Measurements from ENCODE around the gene OSBPL5. TPM values are rescaled to one million over a fixed set of nuclear protein-coding genes. Genes with fewer than 3 reads are reported as not detected.

Gene OSBPL5, protein sequence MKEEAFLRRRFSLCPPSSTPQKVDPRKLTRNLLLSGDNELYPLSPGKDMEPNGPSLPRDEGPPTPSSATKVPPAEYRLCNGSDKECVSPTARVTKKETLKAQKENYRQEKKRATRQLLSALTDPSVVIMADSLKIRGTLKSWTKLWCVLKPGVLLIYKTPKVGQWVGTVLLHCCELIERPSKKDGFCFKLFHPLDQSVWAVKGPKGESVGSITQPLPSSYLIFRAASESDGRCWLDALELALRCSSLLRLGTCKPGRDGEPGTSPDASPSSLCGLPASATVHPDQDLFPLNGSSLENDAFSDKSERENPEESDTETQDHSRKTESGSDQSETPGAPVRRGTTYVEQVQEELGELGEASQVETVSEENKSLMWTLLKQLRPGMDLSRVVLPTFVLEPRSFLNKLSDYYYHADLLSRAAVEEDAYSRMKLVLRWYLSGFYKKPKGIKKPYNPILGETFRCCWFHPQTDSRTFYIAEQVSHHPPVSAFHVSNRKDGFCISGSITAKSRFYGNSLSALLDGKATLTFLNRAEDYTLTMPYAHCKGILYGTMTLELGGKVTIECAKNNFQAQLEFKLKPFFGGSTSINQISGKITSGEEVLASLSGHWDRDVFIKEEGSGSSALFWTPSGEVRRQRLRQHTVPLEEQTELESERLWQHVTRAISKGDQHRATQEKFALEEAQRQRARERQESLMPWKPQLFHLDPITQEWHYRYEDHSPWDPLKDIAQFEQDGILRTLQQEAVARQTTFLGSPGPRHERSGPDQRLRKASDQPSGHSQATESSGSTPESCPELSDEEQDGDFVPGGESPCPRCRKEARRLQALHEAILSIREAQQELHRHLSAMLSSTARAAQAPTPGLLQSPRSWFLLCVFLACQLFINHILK
- 28.9 TPM for total RNA-seq

- DNase-seq (ENCODE audit: low spot score in 2 of 2): peak; percentile 84 to 88
- no peak for FAIRE-seq
These were observed at the start of gene OSBPL5 for GRCh38 chr11:3165152-3165705. TSS of gene OSBPL5 (minus strand) at chr11:3165310. CDS start at chr11:3129148, 36,162 bp downstream.

GRCh38 chr11:3214420-3214699 lies 49.2 kb upstream of the OSBPL5 start:
- DNase-seq (ENCODE audit: low spot score in 2 of 2) (no peak), FAIRE-seq (no peak)

GRCh38 chr11:3213659-3214419 lies 48.7 kb upstream of the OSBPL5 start:
- FAIRE-seq (no peak), DNase-seq (ENCODE audit: low spot score in 2 of 2) (no peak)

DNA sequence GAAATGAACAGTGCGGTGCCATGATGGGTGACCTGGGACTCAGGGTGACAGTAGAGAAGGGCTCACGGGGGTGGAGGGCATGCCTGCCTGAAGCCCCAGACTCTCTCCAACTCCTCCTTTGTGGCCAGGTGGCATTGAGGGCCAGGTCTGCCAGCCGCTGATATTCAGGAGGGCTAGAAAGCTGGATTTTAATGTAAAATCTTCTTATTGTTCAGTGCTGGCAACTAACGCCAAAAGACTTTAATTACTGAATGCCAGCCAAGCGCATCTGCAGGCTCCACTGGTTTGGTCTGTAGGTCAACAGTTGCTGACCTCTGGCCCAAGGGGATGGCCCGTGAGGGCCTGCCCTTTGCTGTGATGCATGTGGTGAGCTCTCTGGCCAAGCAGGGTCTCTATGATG lies 43.2 kb upstream of the OSBPL5 start:
- no peak for FAIRE-seq
- no peak for DNase-seq (ENCODE audit: low spot score in 2 of 2)

GRCh38 chr11:3207526-3208189 lies 42.5 kb upstream of the OSBPL5 start:
- FAIRE-seq: no peak

GRCh38 chr11:3206922-3207204 lies 41.8 kb upstream of the OSBPL5 start:
- FAIRE-seq: no peak
- no peak for DNase-seq (ENCODE audit: low spot score in 2 of 2)

More at GRCh38 chr11:3207526-3208189, 42.5 kb upstream of the OSBPL5 start:
- no peak for DNase-seq (ENCODE audit: low spot score in 2 of 2)

DNA sequence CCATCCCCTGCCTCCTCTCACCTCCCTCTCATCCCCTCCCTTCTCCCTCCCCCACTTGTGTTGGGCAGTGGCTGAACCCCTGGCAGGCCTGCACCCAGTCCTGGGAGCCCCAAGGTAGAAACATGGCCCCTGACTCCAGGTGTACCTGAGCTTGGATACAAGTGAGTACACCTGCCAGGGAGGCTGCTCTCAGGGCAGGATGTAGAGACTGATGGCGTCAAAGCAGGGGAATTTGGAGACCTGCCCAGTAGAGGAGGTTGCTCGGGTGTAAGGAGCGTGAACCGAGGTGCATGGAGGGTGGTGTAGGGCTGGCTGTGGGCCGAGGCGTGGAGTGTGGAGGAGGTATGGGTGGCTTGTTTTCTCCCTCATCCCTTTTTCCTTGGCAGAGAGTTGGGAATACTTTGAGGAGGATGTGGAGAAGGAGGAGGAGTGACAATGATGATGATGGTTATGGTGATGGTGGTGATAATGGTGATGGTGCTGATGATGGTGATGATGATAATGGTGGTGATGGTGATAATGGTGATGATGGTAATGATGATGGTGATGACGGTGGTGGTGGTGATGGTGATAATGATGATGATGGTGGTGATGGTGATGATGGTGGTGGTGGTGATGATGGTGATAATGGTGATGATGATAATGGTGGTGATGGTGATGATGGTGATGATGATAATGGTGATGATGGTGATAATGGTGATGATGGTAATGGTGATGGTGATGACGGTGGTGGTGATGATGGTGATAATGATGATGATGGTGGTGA lies 41.2 kb upstream of the OSBPL5 start:
- no peak for FAIRE-seq
- DNase-seq (ENCODE audit: low spot score in 2 of 2): no peak

GRCh38 chr11:3205261-3206155 lies 40.4 kb upstream of the OSBPL5 start:
- no peak for DNase-seq (ENCODE audit: low spot score in 2 of 2)
- no peak for FAIRE-seq

- DNase-seq (ENCODE audit: low spot score in 2 of 2): no peak
These were observed 39.3 kb upstream of the OSBPL5 start for GRCh38 chr11:3204141-3205015.

DNA sequence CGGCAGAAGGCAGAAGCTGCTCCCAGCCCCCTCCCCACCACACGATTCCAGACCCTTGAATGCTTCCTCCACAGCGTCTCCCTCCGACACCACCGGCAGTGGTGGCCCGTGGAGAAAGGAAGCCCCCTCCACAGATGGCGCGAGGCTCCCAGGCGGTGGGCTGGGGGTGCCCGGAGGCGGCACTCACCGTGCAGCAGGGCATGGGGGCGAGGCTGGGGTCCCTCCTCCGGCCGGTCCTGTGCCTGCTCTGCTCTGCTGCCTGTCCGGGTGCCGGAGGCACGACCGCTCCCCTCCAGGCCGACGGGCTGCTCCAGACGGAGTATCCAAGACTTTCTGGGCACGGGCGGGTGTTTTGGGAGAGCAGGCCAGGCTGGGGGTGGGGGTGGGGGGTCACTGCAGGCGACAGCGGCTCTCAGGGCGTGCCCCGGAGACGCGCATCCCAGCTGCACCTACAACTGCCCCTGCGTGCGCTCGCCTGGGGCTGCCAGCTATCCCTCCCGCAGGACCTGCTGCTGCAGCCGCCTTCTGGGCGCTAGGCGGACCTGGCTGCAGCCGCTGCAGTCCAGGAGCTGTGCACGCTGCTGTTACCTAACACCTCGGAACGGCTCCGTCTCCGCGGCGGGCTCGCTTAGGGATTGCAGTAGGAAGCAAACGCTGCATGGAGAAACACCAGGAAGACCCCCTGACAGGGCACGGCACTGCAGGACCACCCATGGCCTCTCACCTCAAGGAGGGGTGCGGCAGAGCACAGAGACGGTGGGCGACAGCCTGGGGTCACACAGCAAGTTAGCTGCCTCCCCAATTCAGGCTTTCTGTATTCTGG lies 38.3 kb upstream of the OSBPL5 start:
- peak in 1 of 2 donors; percentile 58 for DNase-seq (ENCODE audit: low spot score in 2 of 2)
- FAIRE-seq: no peak

More at GRCh38 chr11:3204141-3205015, 39.3 kb upstream of the OSBPL5 start:
- no peak for FAIRE-seq

DNA sequence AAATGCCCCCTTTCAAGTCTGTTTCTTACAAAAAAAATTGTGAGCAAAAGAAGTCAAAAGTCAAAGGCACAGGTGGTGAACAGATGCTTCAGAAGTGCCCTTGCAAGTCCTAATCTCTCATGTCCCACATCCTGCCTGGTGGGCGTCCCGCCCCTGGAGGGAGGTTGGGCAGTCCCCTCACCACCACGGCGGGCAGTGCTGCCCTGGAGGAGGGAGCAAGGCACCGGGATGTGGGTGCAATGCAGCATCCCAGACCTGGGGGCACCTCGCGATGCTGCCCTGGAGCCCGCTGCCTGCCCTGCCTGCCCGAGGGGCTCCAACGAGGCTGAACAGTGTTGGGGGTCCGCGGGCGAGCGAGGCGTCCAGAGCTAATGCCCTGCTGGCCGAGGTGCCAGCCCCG lies 37.6 kb upstream of the OSBPL5 start:
- no peak for FAIRE-seq

GRCh38 chr11:3202305-3202704 lies 37.2 kb upstream of the OSBPL5 start:
- FAIRE-seq: no peak

More for the DNA sequence above, 37.6 kb upstream of the OSBPL5 start:
- DNase-seq (ENCODE audit: low spot score in 2 of 2): no peak

DNA sequence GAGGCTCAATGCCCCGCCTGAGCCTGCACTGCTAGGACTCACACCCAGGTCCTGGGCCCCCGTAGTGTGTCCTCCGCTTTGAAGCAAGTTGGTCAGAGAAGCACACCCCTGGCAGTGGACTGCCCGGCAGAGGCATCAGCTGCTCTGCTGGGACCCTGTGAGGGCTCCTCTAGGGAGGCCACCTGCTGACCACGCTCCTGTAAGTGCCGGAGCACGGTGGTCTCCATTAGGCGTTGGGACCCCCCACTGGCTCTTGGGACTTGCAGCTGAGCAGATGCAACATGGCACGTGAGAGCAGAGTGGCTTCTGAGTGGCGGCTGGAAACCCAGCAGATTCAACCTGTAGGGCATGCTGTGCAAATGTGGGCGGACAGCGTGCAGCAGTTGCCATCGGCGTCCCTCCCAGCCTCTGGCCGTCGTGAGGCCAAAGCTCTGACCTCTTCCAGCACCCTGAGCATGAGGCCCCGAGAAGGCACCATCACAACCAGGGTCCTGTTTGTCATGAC lies 36.6 kb upstream of the OSBPL5 start:
- DNase-seq (ENCODE audit: low spot score in 2 of 2): no peak

More at GRCh38 chr11:3202305-3202704, 37.2 kb upstream of the OSBPL5 start:
- DNase-seq (ENCODE audit: low spot score in 2 of 2): no peak

DNA sequence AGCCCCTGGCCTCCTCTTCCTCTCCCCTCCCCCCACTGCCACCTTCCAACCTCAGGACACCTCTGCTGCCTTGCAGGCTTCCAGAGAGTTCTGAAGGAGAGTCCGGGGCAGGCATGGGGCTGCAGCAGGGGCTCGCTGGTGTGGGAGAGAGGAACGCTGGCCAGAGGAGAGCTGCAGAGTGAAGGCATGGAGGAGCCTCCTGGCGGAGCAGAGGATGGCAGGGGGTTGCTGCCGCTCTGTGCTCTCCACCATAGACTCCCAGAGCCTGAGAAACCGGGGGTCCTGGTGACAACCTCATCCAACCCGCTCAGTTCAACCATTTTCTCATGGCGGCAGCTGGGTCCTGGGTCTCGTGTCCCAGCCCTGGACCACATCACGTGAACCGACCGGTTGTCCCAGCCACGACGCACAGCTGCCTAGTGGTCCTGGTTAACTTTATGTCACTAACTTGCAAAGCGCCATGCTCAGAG lies 36.0 kb upstream of the OSBPL5 start:
- DNase-seq (ENCODE audit: low spot score in 2 of 2) (no peak), FAIRE-seq (no peak)

More for the DNA sequence above, 36.6 kb upstream of the OSBPL5 start:
- no peak for FAIRE-seq

DNA sequence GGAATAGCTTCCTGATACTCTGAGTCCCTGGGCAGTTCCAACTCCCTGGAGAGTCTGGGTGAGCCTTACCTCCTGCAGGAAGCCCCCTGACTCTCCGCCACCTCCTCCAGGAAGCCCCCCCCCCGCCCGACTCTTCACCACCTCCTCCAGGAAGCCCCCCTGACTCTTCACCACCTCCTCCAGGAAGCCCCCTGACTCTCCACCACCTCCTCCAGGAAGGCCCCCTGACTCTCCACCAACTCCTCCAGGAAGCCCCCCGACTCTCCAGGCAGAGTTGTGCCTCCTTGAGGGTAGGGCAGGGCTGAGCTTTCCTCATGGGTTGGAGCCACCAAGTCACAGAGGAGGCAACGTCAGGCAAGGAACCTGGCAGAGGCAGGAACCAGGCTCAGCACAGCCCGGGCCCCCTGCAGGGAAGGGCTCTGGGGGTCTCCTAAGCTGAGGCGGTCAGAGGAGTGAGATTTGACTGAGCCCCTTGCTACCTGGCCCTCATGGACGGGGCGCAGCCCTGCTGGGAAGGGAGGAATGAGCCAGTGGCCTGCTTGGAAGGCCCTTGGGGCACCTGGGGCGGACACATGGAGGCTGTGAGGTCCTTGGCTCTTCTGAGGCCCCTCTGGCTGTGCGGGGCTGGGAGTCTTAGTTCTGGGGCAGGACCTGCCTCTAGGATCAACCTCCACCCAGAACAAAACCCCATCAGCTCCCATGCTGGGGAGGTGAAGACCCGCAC lies 35.4 kb upstream of the OSBPL5 start:
- DNase-seq (ENCODE audit: low spot score in 2 of 2) (no peak), FAIRE-seq (no peak)
